Measurements from ENCODE around the gene EFNA5.

The EFNA5 gene

DNA sequence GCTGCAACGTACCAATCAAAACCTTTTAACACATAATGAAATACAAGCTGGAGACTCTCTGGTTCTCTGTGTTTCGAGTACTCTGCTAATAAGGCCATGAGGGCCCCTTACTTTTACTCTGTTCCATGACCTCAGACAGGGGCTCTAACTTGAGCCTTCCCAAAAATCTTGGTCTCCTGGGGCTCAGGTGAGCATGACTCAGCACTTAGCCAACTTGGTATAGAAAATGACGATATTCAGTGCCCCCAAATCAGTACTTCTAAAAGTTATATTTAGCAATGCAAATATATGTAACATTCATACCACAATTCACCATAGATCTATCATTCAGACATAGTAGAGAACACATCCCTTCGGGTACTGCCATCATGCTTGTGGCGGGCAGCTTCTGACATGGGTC lies 278.9 kb downstream of the EFNA5 start:
- TF ChIP-seq, protein P1, sequence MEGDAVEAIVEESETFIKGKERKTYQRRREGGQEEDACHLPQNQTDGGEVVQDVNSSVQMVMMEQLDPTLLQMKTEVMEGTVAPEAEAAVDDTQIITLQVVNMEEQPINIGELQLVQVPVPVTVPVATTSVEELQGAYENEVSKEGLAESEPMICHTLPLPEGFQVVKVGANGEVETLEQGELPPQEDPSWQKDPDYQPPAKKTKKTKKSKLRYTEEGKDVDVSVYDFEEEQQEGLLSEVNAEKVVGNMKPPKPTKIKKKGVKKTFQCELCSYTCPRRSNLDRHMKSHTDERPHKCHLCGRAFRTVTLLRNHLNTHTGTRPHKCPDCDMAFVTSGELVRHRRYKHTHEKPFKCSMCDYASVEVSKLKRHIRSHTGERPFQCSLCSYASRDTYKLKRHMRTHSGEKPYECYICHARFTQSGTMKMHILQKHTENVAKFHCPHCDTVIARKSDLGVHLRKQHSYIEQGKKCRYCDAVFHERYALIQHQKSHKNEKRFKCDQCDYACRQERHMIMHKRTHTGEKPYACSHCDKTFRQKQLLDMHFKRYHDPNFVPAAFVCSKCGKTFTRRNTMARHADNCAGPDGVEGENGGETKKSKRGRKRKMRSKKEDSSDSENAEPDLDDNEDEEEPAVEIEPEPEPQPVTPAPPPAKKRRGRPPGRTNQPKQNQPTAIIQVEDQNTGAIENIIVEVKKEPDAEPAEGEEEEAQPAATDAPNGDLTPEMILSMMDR (IDR thresholded peaks at IDR 0.05; ENCODE audit: low read depth, low read length) = no peak

DNA sequence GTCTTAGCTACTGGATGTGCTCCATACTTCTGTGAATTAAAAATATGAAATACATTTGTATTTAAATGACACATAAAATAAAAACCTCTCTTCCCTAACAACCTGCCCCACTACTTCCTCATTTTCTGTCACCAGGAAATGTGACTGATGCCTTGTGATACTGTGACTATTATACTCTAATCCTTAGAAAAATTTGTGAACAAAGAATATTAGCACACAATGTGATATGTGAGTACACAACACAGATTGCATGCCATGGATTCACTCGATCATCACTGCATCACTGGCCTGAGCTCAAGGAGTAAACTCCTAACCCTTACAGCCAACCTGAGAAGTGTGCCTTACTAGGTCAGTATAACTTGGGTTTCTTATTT lies 281.0 kb downstream of the EFNA5 start:
- DNase-seq (ENCODE audit: extremely low read depth, low read depth) = no peak
- TF ChIP-seq, protein P1 (IDR thresholded peaks at IDR 0.05; ENCODE audit: low read depth, low read length) = no peak

More for the DNA sequence above, 278.9 kb downstream of the EFNA5 start:
- DNase-seq (ENCODE audit: extremely low read depth, low read depth) = no peak

DNA sequence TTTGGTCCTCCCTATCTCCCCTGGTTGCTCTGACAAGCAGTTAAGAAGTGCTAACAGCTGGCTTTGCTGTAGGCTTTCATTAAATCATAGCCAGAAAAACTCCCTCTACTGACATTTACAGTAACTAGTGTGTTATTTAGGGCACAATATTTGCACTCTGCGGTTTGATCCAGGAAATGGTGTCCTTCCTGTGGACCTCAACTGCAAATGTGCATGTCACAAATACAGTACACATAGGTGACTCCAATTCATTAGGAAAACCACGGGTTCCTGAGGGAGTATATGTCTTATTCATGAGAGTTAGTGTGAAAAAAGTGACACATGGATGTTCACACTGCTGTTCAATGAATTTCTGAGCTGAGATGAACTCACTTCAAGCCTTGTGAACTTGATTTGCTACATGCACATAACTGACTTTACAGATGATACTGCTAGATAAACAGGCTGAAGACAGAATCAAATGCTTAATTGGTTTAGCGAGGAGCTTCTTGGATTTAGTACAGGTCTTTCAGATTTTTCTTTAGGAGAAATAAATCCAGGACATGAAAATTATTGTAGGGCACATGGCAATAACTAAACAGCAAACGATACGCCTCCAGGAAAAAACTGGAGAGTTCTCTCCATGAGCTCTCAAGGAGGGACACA lies 281.5 kb downstream of the EFNA5 start:
- DNase-seq (ENCODE audit: extremely low read depth, low read depth) = no peak
- TF ChIP-seq, protein P1 (IDR thresholded peaks at IDR 0.05; ENCODE audit: low read depth, low read length) = peak; percentile 13; the same call in 1 of the 2 replicates

DNA sequence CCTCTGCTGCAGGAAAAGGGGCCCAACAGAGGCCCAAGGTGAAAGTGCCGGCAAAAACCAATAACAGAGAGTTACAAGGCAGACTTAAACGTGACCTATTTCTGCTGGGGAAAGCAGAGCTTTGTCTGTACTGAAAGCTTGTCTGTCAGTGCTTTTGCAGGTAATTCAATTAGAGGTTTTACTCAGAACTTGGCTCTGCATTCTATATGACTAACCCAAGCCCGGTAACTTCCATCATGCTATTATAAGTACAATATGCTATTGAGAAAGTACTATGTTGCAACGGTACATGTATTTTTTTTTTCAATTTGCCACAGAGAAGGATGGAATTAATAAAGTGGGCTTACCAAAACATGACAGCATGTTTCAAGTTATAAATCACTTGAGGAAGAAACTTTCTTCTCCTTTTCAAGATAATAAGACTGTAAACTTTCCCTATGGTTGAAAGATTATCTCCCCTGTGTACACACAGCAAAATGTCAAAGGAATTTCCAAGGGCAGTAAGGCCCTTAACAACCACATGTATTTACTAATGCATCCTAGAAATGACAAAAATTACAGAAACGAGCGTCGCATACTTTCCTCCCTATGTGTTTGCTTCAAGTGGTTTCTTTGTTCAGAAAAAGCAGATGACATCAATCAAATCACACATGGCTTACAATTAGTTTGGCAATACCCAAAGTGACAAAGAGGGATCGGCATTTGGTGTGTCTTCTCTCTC lies 282.4 kb downstream of the EFNA5 start:
- TF ChIP-seq, protein P1 (IDR thresholded peaks at IDR 0.05; ENCODE audit: low read depth, low read length) = no peak

DNA sequence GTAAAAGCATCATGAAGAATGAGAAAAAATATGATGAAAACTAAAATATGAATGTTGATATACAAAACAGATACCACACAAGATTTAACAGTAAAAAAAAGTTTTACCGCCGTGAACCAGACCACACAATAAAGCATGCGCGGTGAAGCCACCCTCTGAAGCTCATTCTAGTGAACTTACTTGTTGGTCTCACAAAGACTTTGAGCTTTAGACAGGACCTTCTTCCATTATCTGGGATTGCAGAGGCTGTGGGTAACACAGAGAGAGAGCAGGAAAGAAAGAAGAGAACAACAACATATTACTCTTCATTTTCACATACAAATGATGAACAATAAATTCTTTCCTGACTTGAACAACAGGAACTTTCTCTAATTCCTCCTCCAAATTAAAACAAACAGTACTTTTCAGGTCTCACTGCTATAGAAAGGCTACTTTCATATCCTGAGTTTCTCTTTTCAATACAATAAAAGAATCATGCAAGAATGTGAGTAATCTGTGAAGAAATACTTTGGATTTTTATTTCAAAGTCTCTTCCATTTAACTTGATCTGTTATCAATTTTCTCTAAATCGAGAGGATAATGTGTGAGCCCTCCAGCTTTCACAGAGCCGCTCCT lies 283.1 kb downstream of the EFNA5 start:
- DNase-seq (ENCODE audit: extremely low read depth, low read depth) = no peak
- TF ChIP-seq, protein P1 (IDR thresholded peaks at IDR 0.05; ENCODE audit: low read depth, low read length) = no peak

More for the DNA sequence above, 282.4 kb downstream of the EFNA5 start:
- DNase-seq (ENCODE audit: extremely low read depth, low read depth) = peak; percentile 91

DNA sequence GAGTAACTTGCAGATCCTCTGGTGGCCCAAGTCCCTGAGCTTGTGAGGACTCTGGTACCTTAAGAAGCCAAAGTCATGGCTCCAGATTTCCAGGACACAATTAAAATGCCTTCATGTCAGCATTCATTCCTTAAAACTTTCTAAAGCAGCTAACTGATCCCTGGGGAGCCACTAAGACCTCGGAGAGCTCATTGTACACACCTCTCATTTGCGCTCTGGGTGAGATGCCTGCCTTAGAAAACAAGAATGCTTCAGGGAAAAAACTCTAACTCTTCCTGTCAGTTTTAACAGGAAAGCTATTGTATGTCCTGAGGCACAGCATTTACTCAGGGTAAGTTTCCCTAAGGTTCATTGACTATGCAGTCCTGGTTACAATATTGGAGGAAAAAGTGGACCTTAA lies 285.0 kb downstream of the EFNA5 start:
- no peak for DNase-seq (ENCODE audit: extremely low read depth, low read depth)
- TF ChIP-seq, protein P1 (IDR thresholded peaks at IDR 0.05; ENCODE audit: low read depth, low read length) = no peak

DNA sequence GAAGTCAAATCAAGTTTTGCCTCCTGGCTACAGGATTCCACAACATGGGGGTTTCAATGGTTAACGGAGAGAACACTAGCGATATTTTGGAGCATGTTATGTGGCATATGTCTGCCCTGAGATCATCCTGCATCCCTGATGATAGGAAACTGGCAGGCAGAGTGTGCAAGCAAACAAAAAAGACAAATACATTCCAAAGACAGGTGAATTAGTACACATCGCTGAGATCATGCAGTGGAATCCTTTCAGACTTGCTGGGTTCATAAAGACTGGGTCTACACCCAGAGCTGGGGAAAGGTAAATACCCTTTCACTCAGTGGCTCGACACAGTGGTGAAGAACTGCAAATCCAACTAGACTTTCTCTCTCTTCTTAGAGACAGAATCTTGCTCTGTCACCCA lies 286.5 kb downstream of the EFNA5 start:
- no peak for DNase-seq (ENCODE audit: extremely low read depth, low read depth)
- TF ChIP-seq, protein P1 (IDR thresholded peaks at IDR 0.05; ENCODE audit: low read depth, low read length) = no peak

All from AG09319 (cell line).